AG09309 (cell line): Measurements from ENCODE around the gene AADAC.
A peak's percentile ranks its signal among the peaks of the same experiment; 100 is the strongest.

Experiments used
- DNase-seq: peaks from one replicate; pipeline ENCODE4 v3.0.0-alpha.2; 2010; ENCODE audit warnings: low read depth
- H3K4me3 ChIP-seq: 2 replicates; pipeline ENCODE4 v1.5.1; 2011; ENCODE audit warnings: mild to moderate bottlenecking, low read depth, low read length, moderate library complexity; ENCODE audit not compliant: control insufficient read depth
- TF ChIP-seq, protein P1 (sequence below): IDR thresholded peaks from 2 replicates; pipeline ENCODE4 v1.5.1; 2011; ENCODE audit warnings: mild to moderate bottlenecking, low read depth, low read length, inconsistent platforms; ENCODE audit not compliant: insufficient read depth, control insufficient read depth; ENCODE audit errors: missing control alignments

The AADAC gene

DNA sequence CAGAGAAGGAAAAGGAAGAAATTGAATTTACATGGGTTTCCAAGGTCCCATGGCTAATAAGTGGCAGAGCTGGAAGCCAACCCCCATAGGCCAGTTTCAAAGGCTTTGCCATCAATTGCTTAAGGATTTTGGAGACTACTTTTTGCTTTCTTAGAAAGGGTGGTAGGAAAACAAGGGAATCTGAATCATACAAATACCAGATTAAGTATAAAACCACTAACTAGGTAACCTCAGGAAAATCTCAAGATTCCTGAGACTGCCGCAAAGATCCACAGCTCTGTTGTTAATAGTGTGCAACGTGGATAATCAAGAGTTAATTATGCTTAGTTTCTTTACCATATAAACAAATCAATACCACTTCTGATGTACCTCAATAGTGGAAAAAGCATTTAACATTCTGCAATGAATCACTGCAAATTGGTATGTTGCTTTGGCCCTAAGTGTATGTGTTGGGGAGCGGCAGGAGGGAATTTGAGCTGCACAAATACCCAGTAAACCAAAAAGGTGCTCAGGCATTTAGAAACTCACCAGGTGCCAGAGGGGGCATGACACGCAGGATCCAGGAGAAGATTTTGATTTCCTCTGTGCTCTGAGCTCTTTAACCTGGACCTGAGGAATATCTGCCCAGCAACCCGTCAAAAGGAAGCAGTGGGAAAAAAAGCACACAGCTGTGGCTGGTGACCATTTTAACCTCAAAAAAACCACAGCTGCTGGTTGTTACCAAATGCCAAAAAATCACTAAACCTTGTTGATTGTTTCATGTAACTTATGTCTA is 22.0 kb downstream of the AADAC start:
- TF ChIP-seq, protein P1, sequence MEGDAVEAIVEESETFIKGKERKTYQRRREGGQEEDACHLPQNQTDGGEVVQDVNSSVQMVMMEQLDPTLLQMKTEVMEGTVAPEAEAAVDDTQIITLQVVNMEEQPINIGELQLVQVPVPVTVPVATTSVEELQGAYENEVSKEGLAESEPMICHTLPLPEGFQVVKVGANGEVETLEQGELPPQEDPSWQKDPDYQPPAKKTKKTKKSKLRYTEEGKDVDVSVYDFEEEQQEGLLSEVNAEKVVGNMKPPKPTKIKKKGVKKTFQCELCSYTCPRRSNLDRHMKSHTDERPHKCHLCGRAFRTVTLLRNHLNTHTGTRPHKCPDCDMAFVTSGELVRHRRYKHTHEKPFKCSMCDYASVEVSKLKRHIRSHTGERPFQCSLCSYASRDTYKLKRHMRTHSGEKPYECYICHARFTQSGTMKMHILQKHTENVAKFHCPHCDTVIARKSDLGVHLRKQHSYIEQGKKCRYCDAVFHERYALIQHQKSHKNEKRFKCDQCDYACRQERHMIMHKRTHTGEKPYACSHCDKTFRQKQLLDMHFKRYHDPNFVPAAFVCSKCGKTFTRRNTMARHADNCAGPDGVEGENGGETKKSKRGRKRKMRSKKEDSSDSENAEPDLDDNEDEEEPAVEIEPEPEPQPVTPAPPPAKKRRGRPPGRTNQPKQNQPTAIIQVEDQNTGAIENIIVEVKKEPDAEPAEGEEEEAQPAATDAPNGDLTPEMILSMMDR: no peak
- H3K4me3 ChIP-seq: no peak overlapping the region
- no peak for DNase-seq

- no peak overlapping the region for H3K4me3 ChIP-seq
- TF ChIP-seq, protein P1: no peak
- DNase-seq: no peak
Measured at GRCh38 chr3:151837057-151837456, 23.1 kb downstream of the AADAC start.

GRCh38 chr3:151838574-151839312 is 24.8 kb downstream of the AADAC start:
- DNase-seq: peak; percentile 59
- TF ChIP-seq, protein P1: peak; percentile 65
- H3K4me3 ChIP-seq: no peak overlapping the region

- H3K4me3 ChIP-seq: no peak overlapping the region
- DNase-seq: no peak
- TF ChIP-seq, protein P1: no peak
Measured at GRCh38 chr3:151839313-151839631, 25.4 kb downstream of the AADAC start.

- H3K4me3 ChIP-seq: no peak overlapping the region
- TF ChIP-seq, protein P1: no peak
- DNase-seq: no peak
Measured at GRCh38 chr3:151841801-151842200, 27.9 kb downstream of the AADAC start.

DNA sequence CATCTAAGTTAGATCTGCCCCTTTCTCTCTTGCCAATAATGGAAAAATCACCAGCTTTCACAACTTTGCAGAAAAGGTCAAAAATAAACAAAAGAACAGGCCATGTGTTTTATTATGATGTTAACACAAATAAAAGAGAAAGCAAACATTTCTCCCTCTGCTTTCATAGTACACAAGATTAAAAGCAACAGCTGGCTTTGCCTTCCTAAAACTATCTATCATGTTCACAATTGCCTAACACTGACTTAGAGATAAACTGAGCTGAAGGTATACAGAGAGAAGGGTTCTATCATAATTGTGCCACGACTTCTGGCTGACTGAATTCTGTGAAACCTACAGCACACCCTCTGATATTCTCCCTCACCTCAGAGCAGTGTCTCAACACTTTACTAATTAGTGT is 29.4 kb downstream of the AADAC start:
- no peak for DNase-seq
- TF ChIP-seq, protein P1: no peak
- H3K4me3 ChIP-seq: no peak overlapping the region
